H1 (cell line): ENCODE results near the gene RIC8A. TPM values are rescaled to one million over a fixed set of nuclear protein-coding genes. Genes with fewer than 3 reads are reported as not detected.

Experiments
- JUN ChIP-seq: IDR thresholded peaks from 2 replicates; pipeline ENCODE4 v1.6.1; 2011; ENCODE audit warnings: low read depth, mild to moderate bottlenecking, improper control_type of control experiment, low read length
- ZNF274 ChIP-seq: IDR thresholded peaks from 2 replicates; pipeline ENCODE4 v1.7.0; 2012; ENCODE audit warnings: low read length, borderline replicate concordance; ENCODE audit errors: extremely low read depth
- polyA plus RNA-seq, 7 experiments: library from polyadenylated mRNA; depleted of rRNA in 3 of 7; stranded (reverse) in 5 of 7; unstranded in 2 of 7; fragments of >200 nt in 5 of 7; fragments of 200-250 nt in 2 of 7; gene quantifications; 1 replicate in 5 of 7; 2 replicates in 1 of 7; 4 replicates in 1 of 7; pipeline versions ENCODE4 v1.2.1 to v1.2.3, GENCODE V29; 2011 to 2013; ENCODE audit warnings: missing spikeins in 2 of 7, mixed read lengths in 2 of 7
- total RNA-seq: library from RNA; stranded (reverse); fragmentation: NEBNext Ultra II Directional; extraction: Animal tissue kit (Norgen Biotek cat#: 25700); gene quantifications from 2 replicates; pipeline ENCODE4 v1.2.1, GENCODE V29; 2021

Gene RIC8A
- total and polyA plus RNA-seq, 2 of the 8 experiments (the other 6 are each of a cell fraction or from before 2014, with no cell fraction given) = 67.0 to 105 TPM

- TF ChIP-seq ZNF274 (no peak), JUN (no peak)
Measured at GRCh38 chr11:256952-257737, 49.6 kb downstream of the RIC8A start (continued).
